Activated CD8-positive, alpha-beta memory T cell treated with anti-CD3 and anti-CD28 coated beads for 48 hours (primary cell): ENCODE results near the gene WDCP.
"Not testable (repeated sequence)": the region's sequence is repeated elsewhere in the genome, so short reads cannot be mapped to it uniquely, and the experiment has no call there.

Experiments
- DNase-seq, 3 experiments: peaks; one replicate each; pipeline ENCODE4 v3.0.0-alpha.2; 2020; ENCODE audit warnings: low read depth in 2 of 3, low spot score in 2 of 3

WDCP gene

DNA sequence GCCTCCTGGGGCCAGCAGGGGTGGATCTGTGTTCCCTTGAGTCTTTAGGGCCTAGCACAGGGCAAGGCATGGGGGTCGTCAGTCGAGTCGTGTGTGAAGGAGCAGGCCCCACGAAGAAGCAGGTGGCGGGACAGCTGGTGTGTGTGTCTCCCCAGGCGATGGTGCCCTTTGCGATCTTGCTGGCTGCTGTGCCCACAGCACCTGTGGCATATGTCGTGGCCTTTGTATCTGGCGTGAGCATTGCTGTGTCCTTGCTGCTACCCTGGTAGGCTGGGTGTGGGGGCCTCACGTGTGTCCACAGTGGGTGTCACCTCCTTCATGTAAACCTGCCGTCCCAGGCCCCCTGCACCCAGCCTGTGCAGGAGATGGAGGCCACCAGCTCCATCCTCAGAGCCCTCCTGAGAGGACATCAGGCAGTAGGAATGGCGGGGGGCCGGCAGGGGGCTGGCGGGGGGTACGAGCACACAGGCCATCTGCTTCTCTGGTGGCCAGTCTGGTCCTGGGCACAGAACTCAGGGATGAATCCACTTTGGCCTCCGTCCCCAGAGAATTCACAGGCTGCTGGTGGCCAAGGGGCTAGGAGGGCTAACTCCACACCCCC lies 24.1 kb downstream of the WDCP start:
- no peak for DNase-seq

DNA sequence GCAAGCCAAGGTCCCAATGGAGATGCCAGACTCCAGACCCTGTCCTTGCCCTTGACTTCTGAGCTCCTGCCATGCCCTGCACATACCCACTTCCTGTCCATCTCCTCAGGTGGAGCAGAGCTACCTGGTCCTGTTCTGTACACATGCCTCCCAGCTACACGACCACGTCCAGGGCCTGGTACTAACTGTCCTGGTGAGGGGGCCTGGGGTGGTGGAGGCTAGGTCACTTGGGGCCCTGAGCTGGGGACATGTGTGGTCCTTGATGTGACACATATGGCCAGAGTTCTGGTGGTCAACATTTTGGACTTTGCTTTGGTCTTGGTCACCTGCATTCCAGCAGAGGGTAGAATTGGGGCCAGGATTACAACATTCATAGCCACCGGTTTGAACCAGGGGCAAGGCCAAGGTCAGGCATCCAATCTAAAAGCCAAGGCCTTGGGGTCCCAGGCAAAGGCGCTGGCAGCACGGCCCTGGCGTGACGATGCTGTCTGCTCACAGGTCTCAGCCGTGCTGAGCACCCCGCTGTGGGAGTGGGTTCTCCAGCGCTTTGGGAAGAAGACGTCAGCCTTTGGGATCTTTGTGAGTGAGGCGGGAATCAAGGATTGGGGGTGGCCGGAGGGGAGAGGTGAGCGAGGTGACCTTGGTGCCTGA lies 24.7 kb downstream of the WDCP start:
- no peak for DNase-seq

DNA sequence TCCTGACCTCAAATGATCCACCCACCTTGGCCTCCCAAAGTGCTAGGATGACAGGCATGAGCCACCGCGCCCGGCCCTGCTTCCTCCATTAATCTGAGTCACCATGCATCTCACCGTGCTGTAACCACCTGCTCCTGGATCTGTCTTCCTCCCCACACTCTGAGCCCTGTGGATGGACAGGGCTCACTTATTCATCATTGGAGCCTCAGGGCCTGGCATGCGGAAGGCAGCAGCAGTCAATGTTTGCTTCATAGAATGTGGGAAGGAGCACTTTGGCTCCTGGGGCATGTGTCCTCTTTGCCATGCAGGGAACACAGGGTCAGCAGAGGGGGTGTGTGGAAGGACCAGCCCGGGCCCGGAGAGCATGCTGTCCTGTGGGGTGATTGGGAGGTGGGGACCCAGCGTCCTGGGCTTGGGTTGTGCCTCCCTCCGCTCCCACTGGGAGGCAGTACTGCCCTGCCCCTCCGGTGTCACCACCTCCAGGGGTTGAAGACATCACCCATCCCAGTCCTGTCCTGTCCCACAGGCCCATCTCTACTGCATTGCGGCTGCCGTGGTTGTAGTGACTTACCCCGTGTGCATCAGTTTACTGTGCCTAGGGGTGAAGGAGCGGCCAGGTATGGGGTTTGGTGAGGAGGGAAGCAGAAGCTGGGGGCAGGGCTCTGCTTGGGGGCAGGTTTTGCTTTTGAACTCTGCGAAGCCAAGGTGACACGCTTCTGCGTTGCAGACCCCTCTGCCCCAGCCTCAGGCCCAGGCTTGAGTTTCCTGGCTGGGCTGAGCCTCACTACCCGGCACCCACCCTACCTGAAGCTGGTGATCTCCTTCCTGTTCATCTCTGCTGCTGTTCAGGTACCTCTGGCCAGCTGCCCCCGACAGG lies 25.8 kb downstream of the WDCP start:
- DNase-seq: no peak

DNA sequence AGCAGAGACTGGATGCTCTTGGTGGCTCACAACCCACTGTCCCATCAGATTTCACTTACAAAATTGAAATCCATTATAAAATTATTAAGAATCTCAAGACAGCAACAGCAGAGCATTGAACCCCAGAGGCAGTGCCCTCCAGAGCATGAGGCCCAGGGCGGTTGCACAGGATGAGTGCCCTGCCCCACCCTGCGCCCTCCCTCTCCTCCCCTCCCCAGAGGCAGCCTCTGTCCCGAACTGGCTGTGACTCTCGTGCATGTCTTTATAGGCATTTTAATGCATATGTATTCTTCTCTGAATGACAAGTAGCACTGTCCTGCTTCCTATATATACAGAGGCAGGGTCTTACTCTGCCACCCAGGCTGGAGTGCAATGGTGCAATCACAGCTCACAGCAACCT lies 26.9 kb downstream of the WDCP start:
- no peak for DNase-seq

DNA sequence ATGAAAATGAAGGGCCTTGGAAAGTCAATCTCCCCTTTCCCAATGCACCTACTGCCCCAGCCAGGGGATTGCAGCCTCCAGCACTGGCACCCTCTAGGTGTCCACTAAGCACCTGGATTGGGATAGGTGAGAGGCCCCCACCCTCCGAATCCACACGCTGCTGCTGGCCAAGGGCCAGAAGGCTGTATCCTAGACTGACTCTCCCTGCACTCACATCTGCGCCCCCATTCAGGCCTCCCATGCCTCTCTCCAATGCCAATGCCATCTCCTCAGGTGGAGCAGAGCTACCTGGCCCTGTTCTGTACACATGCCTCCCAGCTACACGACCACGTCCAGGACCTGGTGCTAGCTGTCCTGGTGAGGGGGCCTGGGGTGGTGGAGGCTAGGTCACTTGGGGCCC lies 27.5 kb downstream of the WDCP start:
- DNase-seq: no peak

DNA sequence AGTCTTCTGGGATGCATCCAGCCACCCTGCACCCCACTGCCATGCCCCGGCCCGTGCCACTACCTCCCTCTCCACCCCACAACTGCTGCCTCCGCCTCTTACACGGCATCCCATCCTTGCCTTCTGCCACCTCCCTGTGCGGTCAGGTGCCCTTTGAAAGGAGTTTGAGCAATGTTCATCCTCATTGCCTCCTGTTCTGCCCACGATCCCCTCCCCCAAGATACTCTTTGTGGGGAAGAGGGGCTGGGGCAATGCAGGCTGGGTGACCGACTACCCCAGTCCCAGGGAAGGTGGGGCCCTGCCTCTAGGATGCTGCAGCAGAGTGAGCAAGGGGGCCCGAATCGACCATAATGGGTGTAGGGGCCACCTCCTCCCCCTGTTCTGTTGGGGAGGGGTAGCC lies 28.9 kb downstream of the WDCP start:
- no peak for DNase-seq

DNA sequence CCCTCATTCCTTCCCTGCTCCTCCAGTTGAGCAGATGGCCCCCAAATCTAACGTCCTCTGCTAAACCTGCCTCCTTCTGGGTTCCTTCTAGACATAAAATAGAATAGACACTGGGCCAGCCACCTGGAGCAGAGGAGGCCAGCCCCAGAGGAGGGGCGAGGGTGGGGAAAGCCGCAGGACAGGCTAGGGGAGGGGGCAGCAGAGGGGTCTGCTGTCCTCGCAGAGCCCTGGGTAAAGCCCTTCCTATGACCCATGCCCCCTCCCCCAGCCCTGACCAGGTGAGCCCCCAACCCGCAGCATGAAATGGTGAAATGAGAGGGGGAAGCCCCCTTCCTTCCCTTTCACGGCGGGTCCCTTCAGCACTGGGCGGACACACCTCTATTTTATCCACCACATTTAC lies 29.5 kb downstream of the WDCP start:
- no peak for DNase-seq

DNA sequence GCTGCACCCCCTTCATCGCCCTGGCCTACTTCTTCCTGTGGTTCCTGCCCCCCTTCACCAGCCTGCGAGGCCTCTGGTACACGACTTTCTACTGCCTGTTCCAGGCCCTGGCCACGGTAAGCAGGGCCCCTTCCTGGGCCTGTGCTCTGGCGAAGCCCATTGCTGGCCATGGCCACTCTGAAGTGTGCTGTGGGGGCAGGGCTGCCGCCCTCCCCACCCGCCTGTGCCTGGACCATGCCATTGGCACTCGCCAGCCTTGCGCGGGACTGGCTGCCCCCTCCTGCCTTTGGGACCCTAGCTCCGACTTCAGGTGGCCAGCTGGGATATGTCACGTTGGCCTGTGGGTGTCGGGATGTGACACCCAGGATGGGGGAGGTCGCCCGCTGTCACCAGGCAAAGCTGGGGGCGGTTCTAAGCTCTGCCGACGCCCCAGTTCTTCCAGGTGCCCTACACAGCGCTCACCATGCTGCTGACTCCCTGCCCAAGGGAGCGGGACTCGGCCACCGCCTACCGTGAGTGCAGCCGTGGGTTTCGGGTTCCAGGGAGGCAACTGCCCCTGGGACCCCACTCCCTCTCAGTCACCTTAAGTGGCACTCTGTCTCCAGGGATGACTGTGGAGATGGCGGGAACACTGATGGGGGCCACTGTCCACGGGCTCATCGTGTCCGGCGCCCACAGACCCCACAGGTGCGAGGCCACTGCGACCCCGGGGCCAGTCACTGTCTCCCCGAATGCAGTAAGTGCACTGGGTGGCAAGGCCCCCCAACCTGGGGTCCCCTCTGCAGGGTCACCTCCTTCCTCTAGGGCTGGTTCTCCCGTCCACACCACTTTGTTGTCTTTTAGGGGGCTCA lies 30.1 kb downstream of the WDCP start:
- DNase-seq: no peak

DNA sequence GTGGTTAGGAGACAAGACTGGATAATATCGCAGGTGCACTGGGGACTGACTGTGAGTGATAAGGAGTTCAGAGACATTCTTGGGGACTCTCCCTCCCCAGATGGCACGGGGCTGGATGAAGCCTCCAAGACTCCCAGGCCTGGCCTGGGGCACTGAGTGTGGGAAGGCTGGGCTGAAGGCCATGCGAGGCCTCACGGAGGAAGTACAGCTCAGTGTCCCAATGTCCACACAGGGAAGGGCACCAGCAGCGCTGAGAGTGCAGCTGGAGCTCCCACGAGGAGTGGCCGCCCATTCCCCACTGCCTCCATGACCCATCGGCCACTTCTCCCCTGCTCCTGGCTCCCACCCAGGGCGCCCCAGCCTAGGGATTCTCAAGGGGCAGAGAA lies 30.8 kb downstream of the WDCP start:
- no peak for DNase-seq

DNA sequence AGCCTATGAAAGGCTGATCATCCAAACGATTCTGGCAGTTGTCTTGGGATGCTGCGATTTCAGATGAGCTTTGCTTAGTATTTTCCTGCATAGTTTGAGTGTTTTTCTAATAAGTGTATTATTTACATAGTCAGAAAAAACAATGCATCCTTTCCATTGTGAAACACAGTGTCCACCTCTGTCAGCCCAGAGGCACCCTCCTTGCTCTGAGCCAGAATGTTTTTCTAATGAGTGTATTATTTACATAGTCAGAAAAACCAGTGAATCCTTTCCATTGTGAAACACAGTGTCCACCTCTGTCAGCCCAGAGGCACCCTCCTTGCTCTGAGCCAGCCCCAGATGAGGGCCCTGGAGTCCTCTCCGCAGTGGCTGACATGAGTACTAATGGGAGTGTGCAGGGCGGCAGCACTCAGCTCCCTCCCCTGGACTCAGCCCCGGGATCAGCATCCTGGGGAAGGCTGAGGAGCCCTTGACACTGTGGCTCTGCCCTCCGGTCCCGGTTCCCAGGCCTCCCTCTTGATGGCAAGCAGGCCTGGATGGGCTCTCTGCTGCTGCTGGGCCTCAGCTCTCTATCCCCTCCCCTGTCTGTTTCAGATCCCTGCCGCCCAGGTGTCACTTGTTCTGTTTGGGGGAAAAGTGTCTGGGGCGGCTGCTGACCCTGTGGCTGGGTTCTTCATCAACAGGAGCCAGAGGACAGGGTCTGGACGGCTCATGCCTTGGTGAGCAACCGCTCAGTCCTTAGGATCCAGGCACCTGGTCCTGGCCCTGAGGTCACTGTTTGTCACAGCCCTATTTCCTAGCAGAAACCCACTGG lies 31.4 kb downstream of the WDCP start:
- DNase-seq: no peak

DNA sequence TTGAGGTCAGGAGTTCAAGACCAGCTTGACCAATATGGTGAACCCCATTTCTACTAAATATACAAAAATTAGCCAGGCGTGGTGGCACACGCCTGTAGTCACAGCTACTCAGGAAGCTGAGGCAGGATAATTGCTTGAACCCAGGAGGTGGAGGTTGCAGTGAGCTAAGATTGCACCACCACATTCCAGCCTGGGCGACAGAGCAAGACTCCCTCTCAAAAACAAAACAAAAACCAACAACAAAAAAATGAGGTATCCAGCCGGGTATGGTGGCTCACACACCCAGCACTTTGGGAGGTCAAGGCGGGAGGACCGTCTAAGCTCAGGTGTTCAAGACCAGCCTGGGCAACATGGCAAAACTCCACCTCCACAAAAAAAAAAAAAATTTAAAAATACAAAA lies 32.3 kb downstream of the WDCP start:
- not testable (repeated sequence) for DNase-seq

DNA sequence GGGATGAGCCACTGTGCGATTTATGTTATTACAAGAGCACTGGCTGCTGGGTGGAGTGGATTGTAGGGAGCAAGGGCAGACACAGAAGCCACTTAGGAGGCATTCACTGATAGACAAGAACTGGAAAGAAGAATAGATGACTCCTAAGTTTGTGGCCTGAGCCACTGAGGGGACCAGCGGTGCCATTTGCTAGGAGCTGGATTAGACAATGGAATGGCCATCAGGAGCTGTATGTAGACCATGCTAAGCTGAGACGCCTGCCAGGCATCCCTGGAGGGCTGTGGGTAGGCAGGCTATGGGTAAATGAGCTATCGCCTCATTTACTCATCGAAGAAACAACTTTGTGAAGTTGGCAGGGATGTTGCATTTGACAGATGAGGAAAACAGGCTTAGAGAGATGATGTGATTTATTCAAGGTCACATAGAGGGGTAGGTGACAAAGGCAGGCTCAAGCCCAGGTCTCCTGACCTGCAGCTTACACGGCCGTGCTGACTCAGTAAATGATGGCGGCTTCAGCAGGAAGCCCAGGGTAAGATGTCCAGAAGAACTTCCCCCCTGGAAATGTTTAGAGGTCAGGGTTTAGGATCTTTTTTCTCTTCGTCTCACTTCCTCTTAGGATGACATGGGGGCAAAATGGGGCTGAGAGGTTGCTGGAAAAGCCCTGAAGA lies 34.5 kb downstream of the WDCP start:
- no peak for DNase-seq

DNA sequence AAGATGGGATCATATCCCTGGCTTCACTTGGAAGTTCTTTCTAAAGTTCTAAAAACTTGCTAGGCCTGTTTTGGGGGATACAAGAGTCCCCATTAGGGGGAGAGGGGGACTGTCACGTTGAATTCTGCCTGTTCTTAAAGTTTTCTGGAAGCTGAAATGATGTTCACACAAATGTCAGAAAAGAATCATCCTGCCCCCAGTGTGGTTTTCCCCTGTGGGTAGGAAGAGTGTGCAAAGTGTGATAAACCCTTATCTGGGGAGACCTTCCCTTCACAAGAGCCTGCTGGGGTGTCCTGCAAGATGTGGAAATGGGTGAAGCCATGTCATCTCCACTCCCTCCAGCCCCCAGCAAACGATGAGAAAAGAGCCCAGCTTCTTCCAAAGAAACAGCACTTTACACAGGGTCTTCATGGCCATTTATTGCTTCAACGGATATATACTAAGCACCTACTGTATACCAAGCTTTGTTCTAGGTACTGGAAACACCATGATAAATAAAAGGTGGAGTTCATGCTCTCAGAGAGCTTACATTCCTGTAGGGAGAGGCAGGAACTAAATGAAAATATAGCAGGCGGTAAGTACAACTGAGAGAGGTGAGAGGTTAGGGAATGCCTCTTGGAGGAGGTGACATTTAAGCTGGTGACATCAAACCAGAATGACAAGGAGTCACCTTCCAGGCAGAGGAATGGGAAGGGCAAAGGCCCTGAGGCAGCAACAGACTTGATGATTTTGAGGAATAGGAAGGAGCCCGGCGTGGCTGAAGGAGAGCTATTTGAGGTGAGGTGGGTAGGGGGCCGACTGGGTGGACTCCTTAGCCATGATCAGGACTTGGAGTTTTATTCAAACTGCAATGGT lies 35.7 kb downstream of the WDCP start:
- no peak for DNase-seq

DNA sequence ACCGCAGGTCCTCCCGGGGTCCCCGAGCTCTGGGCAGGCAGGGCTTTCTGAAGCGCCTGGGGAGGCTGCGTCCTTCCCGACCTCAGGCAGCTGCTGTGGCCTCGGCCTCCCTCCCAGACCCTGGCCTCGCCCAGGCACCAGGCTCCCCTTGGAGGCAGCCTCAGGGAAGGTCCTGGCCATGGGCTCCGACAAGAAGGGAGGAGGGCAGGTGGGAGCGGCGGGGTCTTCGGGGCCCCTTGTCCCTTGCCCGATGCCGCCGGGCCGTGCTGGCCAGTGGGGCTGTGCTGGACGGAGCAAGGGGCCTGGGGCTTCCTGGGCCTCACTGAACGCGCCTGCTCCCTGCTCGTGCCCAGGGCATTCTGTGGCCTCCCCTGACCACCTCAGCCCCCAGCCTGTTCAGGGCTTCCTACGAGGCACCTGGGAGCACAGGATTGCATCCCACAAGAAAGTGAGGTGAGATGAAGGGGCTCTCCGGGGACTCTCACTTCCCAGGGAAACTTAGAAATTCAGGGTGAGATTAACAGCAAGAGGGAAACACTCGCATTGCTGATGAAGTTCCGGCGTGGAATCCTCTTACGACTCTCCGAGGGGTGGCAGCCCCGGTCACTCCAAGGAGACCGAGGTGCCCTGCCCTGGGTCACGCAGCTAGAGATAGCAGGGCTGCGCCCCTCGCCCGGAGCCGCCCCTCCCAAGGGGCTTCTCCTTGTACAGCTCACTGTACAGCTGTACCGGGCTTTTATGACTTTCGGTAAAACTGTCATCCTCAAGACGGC lies 36.5 kb downstream of the WDCP start:
- DNase-seq: no peak

DNA sequence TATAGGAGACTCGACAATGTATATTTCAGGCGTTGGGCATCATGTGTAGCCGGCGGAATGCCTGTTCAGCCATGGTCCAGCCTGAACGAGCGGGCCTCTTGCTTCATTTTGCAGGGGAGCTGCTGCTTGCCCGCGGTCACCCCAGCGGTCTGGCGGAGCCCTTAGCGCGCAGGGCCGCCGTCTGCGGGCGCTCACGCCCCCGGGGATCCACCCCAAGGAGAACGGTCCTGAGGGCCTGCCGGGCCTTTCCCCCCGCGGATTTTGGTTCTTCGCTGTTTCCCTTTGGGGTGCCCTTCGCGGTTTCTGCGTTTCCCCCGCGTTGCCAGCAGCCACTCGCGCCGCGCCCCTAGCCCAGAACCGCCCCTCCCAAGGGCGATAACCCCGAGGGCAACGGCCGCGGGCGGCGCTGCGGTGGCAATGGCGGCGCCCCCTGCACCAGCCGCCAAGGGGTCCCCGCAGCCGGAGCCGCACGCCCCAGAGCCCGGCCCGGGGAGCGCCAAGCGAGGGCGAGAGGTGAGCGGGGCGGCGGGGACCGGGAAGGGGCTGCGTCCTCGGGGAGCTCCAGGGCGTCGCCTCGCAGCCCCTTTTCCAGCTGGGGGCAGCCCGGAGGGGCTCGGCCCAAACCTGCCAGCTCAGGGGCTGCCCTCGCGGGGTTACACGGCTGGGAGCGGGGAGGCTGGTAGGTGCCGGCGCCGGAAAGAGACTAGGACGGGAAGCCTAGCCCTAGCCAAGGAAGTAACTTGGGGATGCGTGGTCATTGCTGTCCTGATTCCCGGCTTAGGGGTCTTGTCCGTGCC lies 37.3 kb downstream of the WDCP start, which contains the start of gene MFSD2B:
TSS of gene MFSD2B (plus strand) at position 406 of the 797 bp plus-strand sequence. CDS start at position 418, 12 bp downstream.
- DNase-seq: no peak

DNA sequence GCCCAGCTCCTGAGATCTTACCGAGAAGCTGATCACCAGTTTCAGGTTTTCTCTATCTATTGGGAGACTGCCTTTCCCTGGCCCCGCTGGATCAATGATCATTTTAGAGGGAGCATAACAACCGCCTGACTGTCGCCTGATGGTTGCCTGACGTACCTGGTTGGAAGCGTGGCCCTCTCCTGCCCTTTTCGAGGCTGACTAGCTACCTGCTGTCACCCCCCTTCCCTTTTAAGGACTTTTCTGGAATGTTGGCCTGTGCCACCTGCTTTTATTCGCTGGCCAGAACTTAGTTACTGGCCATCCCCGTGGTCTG lies 37.9 kb downstream of the WDCP start:
- DNase-seq: no peak

DNA sequence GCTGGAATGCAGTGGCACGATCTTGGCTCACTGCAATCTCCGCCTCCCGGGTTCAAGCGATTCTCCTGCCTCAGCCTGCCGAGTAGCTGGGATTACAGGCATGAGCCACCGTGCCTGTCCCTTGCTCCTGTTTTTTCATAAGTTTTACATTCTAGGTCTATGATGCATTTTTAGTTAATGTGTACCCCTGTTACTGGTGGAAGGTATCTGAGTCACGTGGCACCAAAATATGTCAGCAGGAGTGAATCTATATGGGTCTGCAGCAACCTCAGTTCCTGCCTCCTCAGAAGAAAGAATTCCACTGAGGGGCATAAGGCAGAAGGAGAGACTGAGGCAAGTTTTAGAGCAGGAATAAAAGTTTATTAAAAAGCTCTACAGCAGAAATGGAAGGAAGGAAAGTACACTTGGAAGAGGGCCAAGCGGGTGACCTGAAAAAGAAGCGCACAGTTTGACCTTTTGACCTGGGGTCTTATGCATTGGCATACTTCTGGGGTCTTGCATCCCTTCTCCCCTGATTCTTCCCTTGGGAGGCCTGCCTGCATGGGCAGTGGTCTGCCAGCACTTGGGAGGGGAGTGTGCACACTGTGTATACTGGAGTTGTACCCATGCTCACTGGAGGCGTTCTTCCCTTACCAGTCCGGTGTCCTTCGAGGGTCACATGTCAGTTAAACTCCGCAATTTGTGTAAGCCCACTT lies 38.4 kb downstream of the WDCP start:
- DNase-seq: no peak
